ENCODE measurements around the gene UGT1A4.
"Not testable (repeated sequence)": the region's sequence is repeated elsewhere in the genome, so short reads cannot be mapped to it uniquely, and the experiment has no call there.

The UGT1A4 gene

GRCh38 chr2:233700028-233700635 lies 18.4 kb upstream of the UGT1A4 start:
- DNase-seq = no peak

- not testable (repeated sequence) for DNase-seq
Measured at GRCh38 chr2:233700842-233701241, 17.7 kb upstream of the UGT1A4 start.

GRCh38 chr2:233702238-233702637 lies 16.3 kb upstream of the UGT1A4 start:
- DNase-seq = no peak

GRCh38 chr2:233705911-233706506 lies 12.5 kb upstream of the UGT1A4 start:
- DNase-seq = no peak

GRCh38 chr2:233706720-233707119 lies 11.8 kb upstream of the UGT1A4 start:
- DNase-seq = no peak

- DNase-seq = no peak
Measured at GRCh38 chr2:233707940-233708644, 10.4 kb upstream of the UGT1A4 start.

- no peak for DNase-seq
Measured at GRCh38 chr2:233708942-233709341, 9.6 kb upstream of the UGT1A4 start.

GRCh38 chr2:233711312-233712008 lies 7.1 kb upstream of the UGT1A4 start:
- DNase-seq = peak; percentile 43

GRCh38 chr2:233712611-233713261 lies 5.8 kb upstream of the UGT1A4 start, which contains the start of gene UGT1A5:
TSS of gene UGT1A5 (plus strand) at chr2:233712907. CDS start at chr2:233712992, 85 bp downstream.
- DNase-seq = no peak

GRCh38 chr2:233713262-233713615 lies 5.3 kb upstream of the UGT1A4 start:
- DNase-seq = no peak

GRCh38 chr2:233714121-233714520 lies 4.4 kb upstream of the UGT1A4 start:
- DNase-seq = no peak

GRCh38 chr2:233728723-233729301 lies 10.3 kb downstream of the UGT1A4 start, which contains the start of gene UGT1A3:
TSS of gene UGT1A3 (plus strand) at chr2:233729042. CDS start at chr2:233729127, 85 bp downstream.
- DNase-seq = no peak

- DNase-seq = not testable (repeated sequence)
Measured at GRCh38 chr2:233736868-233737653, 18.5 kb downstream of the UGT1A4 start.

- DNase-seq = no peak
Measured at GRCh38 chr2:233740870-233741269, 22.3 kb downstream of the UGT1A4 start.

GRCh38 chr2:233743464-233744259 lies 25.1 kb downstream of the UGT1A4 start:
- no peak for DNase-seq

GRCh38 chr2:233745073-233745755 lies 26.7 kb downstream of the UGT1A4 start:
- no peak for DNase-seq

GRCh38 chr2:233745838-233746237 lies 27.3 kb downstream of the UGT1A4 start:
- DNase-seq = not testable (repeated sequence)

- no peak for DNase-seq
Measured at GRCh38 chr2:233746475-233747282, 28.1 kb downstream of the UGT1A4 start.

- DNase-seq = no peak
Measured at GRCh38 chr2:233747283-233747544, 28.7 kb downstream of the UGT1A4 start.

GRCh38 chr2:233750689-233751088 lies 32.2 kb downstream of the UGT1A4 start:
- not testable (repeated sequence) for DNase-seq
